ENCODE data around the gene TNFRSF4. TPM values are rescaled to one million over a fixed set of nuclear protein-coding genes. Genes with fewer than 3 reads are reported as not detected.

Gene TNFRSF4
- total RNA-seq, 4 donors from 2014 or later, result 0.42 to 2.1 (median 0.46) TPM; not detected in 1

DNA sequence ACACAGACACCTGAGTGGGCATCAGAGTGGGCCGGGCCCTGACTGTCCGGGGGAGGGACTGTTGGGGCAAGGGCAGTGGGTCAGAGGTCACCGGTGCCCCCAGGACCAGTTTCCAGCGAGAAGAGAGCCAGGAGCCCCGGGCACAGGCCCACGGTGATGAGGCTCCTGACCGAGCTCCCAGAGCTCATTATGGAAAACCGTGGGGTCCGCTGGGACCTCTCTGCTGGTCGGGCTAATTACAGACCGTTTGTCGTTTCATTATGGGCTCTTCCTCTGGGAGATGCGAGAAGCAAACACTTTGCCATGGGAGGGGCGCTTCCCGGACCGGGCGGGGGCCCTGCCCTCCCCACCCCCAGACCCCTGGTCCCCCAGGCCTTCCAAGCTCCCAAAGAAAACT, 52.3 kb downstream of the TNFRSF4 start:
- peaks cover 4 to 25% of the 10 kb centered on the region in 2 donors for H3K4me1 ChIP-seq
- TF ChIP-seq POLR2A (IDR thresholded peaks at IDR 0.05), result no peak
- TF ChIP-seq, protein P1, sequence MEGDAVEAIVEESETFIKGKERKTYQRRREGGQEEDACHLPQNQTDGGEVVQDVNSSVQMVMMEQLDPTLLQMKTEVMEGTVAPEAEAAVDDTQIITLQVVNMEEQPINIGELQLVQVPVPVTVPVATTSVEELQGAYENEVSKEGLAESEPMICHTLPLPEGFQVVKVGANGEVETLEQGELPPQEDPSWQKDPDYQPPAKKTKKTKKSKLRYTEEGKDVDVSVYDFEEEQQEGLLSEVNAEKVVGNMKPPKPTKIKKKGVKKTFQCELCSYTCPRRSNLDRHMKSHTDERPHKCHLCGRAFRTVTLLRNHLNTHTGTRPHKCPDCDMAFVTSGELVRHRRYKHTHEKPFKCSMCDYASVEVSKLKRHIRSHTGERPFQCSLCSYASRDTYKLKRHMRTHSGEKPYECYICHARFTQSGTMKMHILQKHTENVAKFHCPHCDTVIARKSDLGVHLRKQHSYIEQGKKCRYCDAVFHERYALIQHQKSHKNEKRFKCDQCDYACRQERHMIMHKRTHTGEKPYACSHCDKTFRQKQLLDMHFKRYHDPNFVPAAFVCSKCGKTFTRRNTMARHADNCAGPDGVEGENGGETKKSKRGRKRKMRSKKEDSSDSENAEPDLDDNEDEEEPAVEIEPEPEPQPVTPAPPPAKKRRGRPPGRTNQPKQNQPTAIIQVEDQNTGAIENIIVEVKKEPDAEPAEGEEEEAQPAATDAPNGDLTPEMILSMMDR (IDR thresholded peaks at IDR 0.05 in 4 of 5, conservative IDR thresholded peaks at IDR 0.05 in 1 of 5), result no peak
- DNase-seq (no peak), ATAC-seq (no peak)
- no peak overlapping the region for H3K4me3 ChIP-seq
- in situ Hi-C loops (cut with MboI; ENCODE audit: low sequenced_read_pairs in 4 of 4), result no loop called here
- H3K36me3 ChIP-seq, result no peaks in the 10 kb centered on the region
- no peaks in the 10 kb centered on the region for H3K9me3 ChIP-seq
- intact Hi-C loops (cut with DNase I; ENCODE audit: low total_unique reads), result no loop called here
- no peak overlapping the region for H3K27ac ChIP-seq
- peaks cover 0 to 13% (median 4%) of the 10 kb centered on the region in 3 donors for H3K27me3 ChIP-seq

MicroRNAs within 50 kb of the gene (microRNA counts, 767-probe panel; counts per million panel counts)
- microRNA hsa-miR-200a-3p (356 to 448 counts per million in 2 donors), microRNA hsa-miR-200b-3p (356 to 448 counts per million in 2 donors), microRNA hsa-miR-429 (356 to 448 counts per million in 2 donors)

Small RNA genes lying within 50 kb of the gene (microRNA-seq; reads per million reads assigned to microRNA genes)
- gene MIR200A (ENCODE audit: borderline replicate concordance in 2 of 2), result 2.4 to 2.6 reads per million in 2 donors
- 17.1 to 17.7 reads per million in 2 donors for gene MIR200B (ENCODE audit: borderline replicate concordance in 2 of 2)
- gene MIR429 (ENCODE audit: borderline replicate concordance in 2 of 2), result 0 to 0.85 reads per million in 2 donors

Other genes starting within 250 kb of the TNFRSF4 start
- gene PLEKHN1, start 247.7 kb downstream of the TNFRSF4 start, total RNA-seq, result under 1 TPM in 1 of 4 donors, not detected in 3; 0.23 TPM
- 100 to 1,000 TPM in 2 of 4 donors, 10 to 100 TPM in 2; 38.9 to 218 (median 98.8) TPM for gene PERM1, start 232.1 kb downstream of the TNFRSF4 start, total RNA-seq
- gene HES4, start 214.1 kb downstream of the TNFRSF4 start, total RNA-seq, result 10 to 100 TPM in 2 of 4 donors, 1 to 10 TPM in 2; 6.4 to 17.4 (median 9.5) TPM
- 10 to 100 TPM in 2 of 4 donors, 1 to 10 TPM in 2; 4.3 to 37.6 (median 10.2) TPM for gene ISG15, start 200.7 kb downstream of the TNFRSF4 start, total RNA-seq
- gene AGRN, start 194.0 kb downstream of the TNFRSF4 start, total RNA-seq, result 1 to 10 TPM; 2.0 to 3.8 (median 3.1) TPM
- gene RNF223, start 139.8 kb downstream of the TNFRSF4 start, total RNA-seq, result not detected
- 1 to 10 TPM; 2.8 to 6.4 (median 5.3) TPM for gene C1orf159, start 98.1 kb downstream of the TNFRSF4 start, total RNA-seq
- under 1 TPM in 2 of 4 donors, not detected in 2; 0.13 to 0.16 TPM for gene TTLL10, start 40.3 kb downstream of the TNFRSF4 start, total RNA-seq
- not detected for gene TNFRSF18, start 7.6 kb downstream of the TNFRSF4 start, total RNA-seq
- 10 to 100 TPM; 51.0 to 94.2 (median 79.4) TPM for gene SDF4, start 17.8 kb upstream of the TNFRSF4 start, total RNA-seq
- gene B3GALT6, start 18.1 kb upstream of the TNFRSF4 start, total RNA-seq, result 10 to 100 TPM in 3 of 4 donors, 1 to 10 TPM in 1; 8.5 to 32.8 (median 20.6) TPM
- gene C1QTNF12, start 32.6 kb upstream of the TNFRSF4 start, total RNA-seq, result 1 to 10 TPM in 1 of 4 donors, not detected in 3; 2.7 TPM
- gene UBE2J2, start 59.7 kb upstream of the TNFRSF4 start, total RNA-seq, result 10 to 100 TPM; 31.3 to 42.3 (median 38.3) TPM
- under 1 TPM in 3 of 4 donors, not detected in 1; 0.19 to 0.91 (median 0.66) TPM for gene SCNN1D, start 66.3 kb upstream of the TNFRSF4 start, total RNA-seq
- gene ACAP3, start 93.8 kb upstream of the TNFRSF4 start, total RNA-seq, result 10 to 100 TPM; 18.4 to 31.9 (median 25.8) TPM
- 10 to 100 TPM in 2 of 4 donors, 1 to 10 TPM in 2; 6.2 to 13.1 (median 9.5) TPM for gene PUSL1, start 94.4 kb upstream of the TNFRSF4 start, total RNA-seq
- gene INTS11, start 110.5 kb upstream of the TNFRSF4 start, total RNA-seq, result 10 to 100 TPM; 74.0 to 94.4 (median 84.7) TPM
- gene CPTP, start 110.6 kb upstream of the TNFRSF4 start, total RNA-seq, result 10 to 100 TPM; 22.7 to 64.9 (median 34.0) TPM
- under 1 TPM in 2 of 4 donors, not detected in 2; 0.20 to 0.44 TPM for gene TAS1R3, start 117.1 kb upstream of the TNFRSF4 start, total RNA-seq
- gene DVL1, start 135.3 kb upstream of the TNFRSF4 start, total RNA-seq, result 100 to 1,000 TPM; 196 to 311 (median 258) TPM
- gene MXRA8, start 144.4 kb upstream of the TNFRSF4 start, total RNA-seq, result 10 to 100 TPM; 13.9 to 41.9 (median 34.2) TPM
- 100 to 1,000 TPM; 165 to 450 (median 234) TPM for gene AURKAIP1, start 161.1 kb upstream of the TNFRSF4 start, total RNA-seq
- gene CCNL2, start 185.2 kb upstream of the TNFRSF4 start, total RNA-seq, result 10 to 100 TPM; 35.0 to 91.1 (median 43.7) TPM
- 100 to 1,000 TPM; 167 to 260 (median 203) TPM for gene MRPL20, start 193.1 kb upstream of the TNFRSF4 start, total RNA-seq
- 1 to 10 TPM in 3 of 4 donors, under 1 TPM in 1; 0.16 to 1.8 (median 1.3) TPM for gene ANKRD65, start 207.1 kb upstream of the TNFRSF4 start, total RNA-seq
- gene VWA1, start 221.5 kb upstream of the TNFRSF4 start, total RNA-seq, result 1 to 10 TPM; 2.1 to 8.3 (median 6.0) TPM
- under 1 TPM in 1 of 4 donors, not detected in 3; 0.07 TPM for gene ATAD3C, start 235.5 kb upstream of the TNFRSF4 start, total RNA-seq